CD14-positive monocyte (primary cell): Measurements from ENCODE around the gene ADAD2. TPM values are rescaled to one million over a fixed set of nuclear protein-coding genes. Genes with fewer than 3 reads are reported as not detected.
A peak's percentile ranks its signal among the peaks of the same experiment; 100 is the strongest.

ENCODE experiments used
- DNase-seq, 3 donors: peaks; one replicate each; pipeline ENCODE4 v3.0.0-alpha.2; 2011 to 2022
- H2AFZ ChIP-seq: 2 replicates; pipeline ENCODE4 v1.6.0; 2012; ENCODE audit warnings: mild to moderate bottlenecking, low read depth, low read length, inconsistent platforms; ENCODE audit not compliant: insufficient read depth, poor library complexity, severe bottlenecking
- H3K27ac ChIP-seq, 2 donors: 1 replicate in 1 of 2; 2 replicates in 1 of 2; pipeline ENCODE4 v1.5.1; 2012 to 2013; ENCODE audit warnings: low read length in 2 of 2, control low read depth in 1 of 2, inconsistent platforms in 1 of 2, low read depth in 1 of 2, mild to moderate bottlenecking in 1 of 2
- H3K27me3 ChIP-seq, 2 donors: one replicate each; pipeline versions ENCODE4 v1.6.0 to v1.6.1; 2011 to 2013; ENCODE audit warnings: low read length in 2 of 2; ENCODE audit not compliant: control insufficient read depth in 2 of 2, insufficient read depth in 2 of 2
- H3K36me3 ChIP-seq, 2 donors: replicated peaks in 1 of 2; 1 replicate in 1 of 2; 2 replicates in 1 of 2; pipeline versions ENCODE4 v1.5.1 to v1.6.1; 2012 to 2013; ENCODE audit warnings: low read length in 2 of 2, control low read depth in 1 of 2, inconsistent platforms in 1 of 2, mild to moderate bottlenecking in 1 of 2; ENCODE audit not compliant: insufficient read depth in 2 of 2, control insufficient read depth in 1 of 2
- H3K4me1 ChIP-seq, 2 donors: 1 replicate in 1 of 2; 2 replicates in 1 of 2; pipeline versions ENCODE4 v1.5.1 to v1.6.1; 2012 to 2013; ENCODE audit warnings: low read length in 2 of 2, control low read depth in 1 of 2, inconsistent platforms in 1 of 2, mild to moderate bottlenecking in 1 of 2, moderate library complexity in 1 of 2; ENCODE audit not compliant: insufficient read depth in 2 of 2, control insufficient read depth in 1 of 2
- H3K4me2 ChIP-seq: replicated peaks from 2 replicates; pipeline ENCODE3; 2012; ENCODE audit warnings: low read length, moderate library complexity, mild to moderate bottlenecking; ENCODE audit not compliant: poor library complexity, severe bottlenecking; ENCODE audit errors: extremely low read depth
- H3K4me3 ChIP-seq, 3 experiments: fragments of 200-600 bp in 1 of 3; sonication (generic) in 1 of 3; replicated peaks in 1 of 3; 1 replicate in 2 of 3; 2 replicates in 1 of 3; pipeline ENCODE4 v1.5.1; 2011 to 2013; ENCODE audit warnings: low read length in 3 of 3, mild to moderate bottlenecking in 3 of 3, control low read depth in 2 of 3, low read depth in 2 of 3, inconsistent platforms in 1 of 3, moderate library complexity in 1 of 3
- H3K79me2 ChIP-seq: 2 replicates; pipeline ENCODE4 v1.6.0; 2012; ENCODE audit warnings: mild to moderate bottlenecking, control low read depth, inconsistent platforms, low read length, moderate library complexity; ENCODE audit not compliant: insufficient read depth
- H3K9ac ChIP-seq: 2 replicates; pipeline ENCODE4 v1.6.0; 2017; ENCODE audit warnings: low read length, mild to moderate bottlenecking; ENCODE audit not compliant: insufficient read depth, poor library complexity, severe bottlenecking
- H3K9me3 ChIP-seq, 2 donors: replicated peaks in 1 of 2; 1 replicate in 1 of 2; 2 replicates in 1 of 2; pipeline versions ENCODE4 v1.5.1 to v1.6.1; 2012 to 2013; ENCODE audit warnings: low read length in 2 of 2, control low read depth in 1 of 2; ENCODE audit not compliant: control insufficient read depth in 1 of 2, insufficient read depth in 1 of 2
- H4K20me1 ChIP-seq: 2 replicates; pipeline ENCODE4 v1.6.0; 2012; ENCODE audit warnings: mild to moderate bottlenecking, low read length, control low read depth, moderate library complexity; ENCODE audit not compliant: insufficient read depth
- H3K27ac Mint-ChIP-seq, 7 donors: one replicate each; pipeline ENCODE4 v1.8.0; 2020; ENCODE audit warnings: mild to moderate bottlenecking in 7 of 7, mixed read lengths in 7 of 7, moderate library complexity in 6 of 7, inconsistent platforms in 2 of 7
- H3K27me3 Mint-ChIP-seq, 3 donors: one replicate each; pipeline ENCODE4 v1.8.0; 2021 to 2022; ENCODE audit warnings: low read depth in 3 of 3, mild to moderate bottlenecking in 3 of 3, mixed read lengths in 3 of 3, moderate library complexity in 3 of 3, inconsistent platforms in 1 of 3
- H3K36me3 Mint-ChIP-seq, 2 donors: one replicate each; pipeline ENCODE4 v1.8.0; 2020; ENCODE audit warnings: mixed read lengths in 2 of 2, inconsistent platforms in 1 of 2, mild to moderate bottlenecking in 1 of 2
- H3K4me1 Mint-ChIP-seq: one replicate; pipeline ENCODE4 v1.8.0; 2020; ENCODE audit warnings: mild to moderate bottlenecking, mixed read lengths
- H3K4me3 Mint-ChIP-seq, 2 donors: one replicate each; pipeline ENCODE4 v1.8.0; 2020; ENCODE audit warnings: mild to moderate bottlenecking in 2 of 2, mixed read lengths in 2 of 2, moderate library complexity in 1 of 2
- H3K9me3 Mint-ChIP-seq, 7 donors: one replicate each; pipeline ENCODE4 v1.8.0; 2020 to 2022; ENCODE audit warnings: mixed read lengths in 7 of 7, mild to moderate bottlenecking in 6 of 7, moderate library complexity in 6 of 7, inconsistent platforms in 2 of 7
- CTCF ChIP-seq: fragments of 200-600 bp; IDR thresholded peaks from one replicate; pipeline ENCODE4 v1.8.0; 2022; ENCODE audit warnings: antibody characterized with exemption, mild to moderate bottlenecking
- WGBS: methylation state at CpG from one replicate; pipeline ENCODE4 v1.1.5; 2013; ENCODE audit warnings: missing lambda C conversion rate; ENCODE audit not compliant: insufficient coverage; 5-methylcytosine and 5-hydroxymethylcytosine counted together
- intact Hi-C, 2 donors: fragments of 100-400 bp; cut with micrococcal nuclease; formaldehyde crosslinking; loops; one replicate each; pipeline versions ENCODE4 v1.15.0 to v1.15.1; 2023
- polyA plus RNA-seq, 3 donors: library from polyadenylated mRNA; depleted of rRNA in 1 of 3; unstranded in 2 of 3; stranded (reverse) in 1 of 3; fragments of 300-500 nt in 2 of 3; fragments of >200 nt in 1 of 3; fragmentation: Illumina TruSeq in 2 of 3; gene quantifications; 1 replicate in 2 of 3; 2 replicates in 1 of 3; pipeline ENCODE4 v1.2.3, GENCODE V29; 2012 to 2021

The ADAD2 gene
- polyA plus RNA-seq, 3 donors: not detected

GRCh38 chr16:84198401-84198800 lies 7.4 kb downstream of the ADAD2 start:
- 100% methylated on average over 4 of the region's 10 CpGs for WGBS
- no peak overlapping the region for H3K4me2 ChIP-seq
- Mint-ChIP-seq H3K4me3 (no peak overlapping the region), H3K36me3 (no peaks in the 10 kb centered on the region), H3K9me3 (no peaks in the 10 kb centered on the region), H3K4me1 (peaks cover 30% of the 10 kb centered on the region), H3K27ac (peak overlapping the region in 4 of 7 donors; percentile 1 to 93 (median 77)), H3K27me3 (peaks cover 5 to 18% (median 5%) of the 10 kb centered on the region in 3 donors)
- intact Hi-C loops: loop anchor here in 1 of 2 donors (10.0 kb wide), 1 partner anchor 54 kb away; the partner anchor contains the start of genes DNAAF1 and HSDL1
- peaks cover 18 to 28% of the 10 kb centered on the region in 2 donors for H3K4me1 ChIP-seq
- H3K27me3 ChIP-seq: no peaks in the 10 kb centered on the region
- no peak overlapping the region for H2AFZ ChIP-seq
- H3K27ac ChIP-seq: no peak overlapping the region
- no peak for DNase-seq
- H3K9me3 ChIP-seq: no peaks in the 10 kb centered on the region
- H4K20me1 ChIP-seq: no peaks in the 10 kb centered on the region
- H3K79me2 ChIP-seq: no peaks in the 10 kb centered on the region
- TF ChIP-seq CTCF: no peak
- H3K9ac ChIP-seq: no peak overlapping the region
- no peak overlapping the region for H3K4me3 ChIP-seq
- H3K36me3 ChIP-seq: no peaks in the 10 kb centered on the region

DNA sequence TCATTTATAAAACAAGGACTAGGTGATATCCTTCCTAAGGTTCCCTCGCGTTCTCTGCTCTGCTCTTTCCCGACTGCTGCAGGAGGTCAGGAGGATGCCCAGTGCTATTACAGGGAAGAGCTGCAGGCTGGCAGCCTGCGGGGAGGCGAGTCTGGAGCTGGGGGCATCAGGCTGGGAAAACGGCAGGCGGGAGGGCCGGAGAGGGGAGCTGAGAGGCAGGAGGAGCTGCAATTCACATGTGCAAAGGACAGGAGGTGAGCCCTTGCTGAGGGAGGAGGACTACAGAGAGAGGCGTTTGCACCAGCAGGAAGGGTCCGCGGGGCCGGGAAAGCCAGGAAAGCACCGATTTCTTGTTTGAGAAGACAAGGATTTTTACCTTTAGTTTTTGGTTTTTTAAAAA lies 8.1 kb downstream of the ADAD2 start:
- Histone ChIP-seq H3K9ac (no peak overlapping the region), H3K4me2 (no peak overlapping the region), H2AFZ (peak overlapping the region; percentile 3), H3K4me1 (peaks cover 18 to 28% of the 10 kb centered on the region in 2 donors), H3K79me2 (no peaks in the 10 kb centered on the region), H3K27me3 (no peaks in the 10 kb centered on the region), H3K36me3 (no peaks in the 10 kb centered on the region), H4K20me1 (no peaks in the 10 kb centered on the region), H3K4me3 (no peak overlapping the region), H3K27ac (peak overlapping the region in 1 of 2 donors; percentile 77), H3K9me3 (no peaks in the 10 kb centered on the region)
- H3K27me3 Mint-ChIP-seq: peaks cover 4 to 12% (median 5%) of the 10 kb centered on the region in 3 donors
- H3K9me3 Mint-ChIP-seq: peaks cover 0 to 2% (median 0%) of the 10 kb centered on the region in 7 donors
- H3K36me3 Mint-ChIP-seq: no peaks in the 10 kb centered on the region
- H3K4me3 Mint-ChIP-seq: no peak overlapping the region
- WGBS: 84% methylated on average over 8 of the region's 13 CpGs
- intact Hi-C loops: loop anchor here in 1 of 2 donors (10.0 kb wide), 1 partner anchor 54 kb away; the partner anchor contains the start of genes DNAAF1 and HSDL1
- H3K4me1 Mint-ChIP-seq: peaks cover 25% of the 10 kb centered on the region
- no peak for TF ChIP-seq CTCF
- DNase-seq: no peak
- peak overlapping the region in 6 of 7 donors; percentile 65 to 93 (median 86) for H3K27ac Mint-ChIP-seq
